ENCODE measurements around the gene USF1.

Gene USF1

DNA sequence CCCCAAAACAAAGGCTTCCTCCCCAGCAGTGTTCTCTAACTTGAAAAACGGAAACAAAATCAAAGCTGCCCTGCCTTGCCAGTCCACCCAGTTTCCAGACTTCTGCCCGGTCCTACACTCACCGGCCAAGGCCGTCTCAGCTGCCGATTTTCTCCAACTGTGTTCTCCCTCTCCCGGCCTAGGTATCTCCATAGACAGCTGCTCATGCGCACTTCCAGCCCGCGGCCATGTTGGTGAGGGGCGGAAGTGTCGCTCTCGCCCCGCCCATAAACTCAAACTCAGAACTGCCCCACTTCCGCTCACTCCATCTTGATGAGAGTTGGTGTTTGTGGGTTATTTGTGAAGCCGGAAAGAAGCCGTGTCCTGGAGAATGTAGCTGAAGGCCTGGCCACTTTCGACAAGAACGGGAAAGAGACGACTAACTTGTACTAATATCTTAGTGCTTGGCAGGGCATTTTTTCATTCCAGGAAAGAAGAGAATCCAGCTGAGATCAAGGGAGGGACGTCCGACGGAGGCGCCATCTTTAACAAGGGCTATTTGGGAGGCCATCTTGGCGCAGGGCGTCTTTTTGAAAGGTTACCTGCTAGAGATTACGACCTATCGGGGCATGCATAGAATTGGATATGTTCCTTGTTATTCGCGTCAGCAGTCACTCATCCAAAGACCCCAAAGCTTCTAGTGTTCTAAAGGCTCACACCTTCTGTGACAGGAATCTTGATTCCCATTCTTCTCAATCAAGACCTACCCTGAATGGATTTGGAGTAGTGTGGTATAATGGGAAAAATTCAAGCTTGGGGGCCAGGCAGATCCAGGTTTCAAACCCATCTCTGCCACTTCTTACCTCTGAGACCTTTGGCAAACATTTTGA, at the start of gene USF1:
Gene USF1 (minus strand): TSS at position 242 of the 869 bp plus-strand sequence. CDS start 2,702 bp downstream, outside the sequence.
- Mint-ChIP-seq H3K27ac (peak within 1 kb of the TSS; percentile 98), H3K4me3 (peak within 1 kb of the TSS; percentile 93), H3K9me3 (ENCODE audit: low read depth) (no peaks in the 10 kb centered on the region), H3K4me1 (ENCODE audit: low read depth) (peaks cover 43% of the 10 kb centered on the region), H3K36me3 (peaks cover 7% of the 10 kb centered on the region), H3K27me3 (no peaks in the 10 kb centered on the region)

GRCh38 chr1:161095230-161095629, 49.5 kb upstream of the USF1 start:
- Mint-ChIP-seq H3K36me3 (no peaks in the 10 kb centered on the region), H3K27me3 (no peaks in the 10 kb centered on the region), H3K27ac (peak overlapping the region; percentile 3), H3K9me3 (ENCODE audit: low read depth) (no peaks in the 10 kb centered on the region), H3K4me1 (ENCODE audit: low read depth) (peaks cover 65% of the 10 kb centered on the region), H3K4me3 (no peak overlapping the region)

- Mint-ChIP-seq H3K4me1 (ENCODE audit: low read depth) (peaks cover 67% of the 10 kb centered on the region), H3K4me3 (no peak overlapping the region), H3K27me3 (no peaks in the 10 kb centered on the region), H3K9me3 (ENCODE audit: low read depth) (no peaks in the 10 kb centered on the region), H3K36me3 (no peaks in the 10 kb centered on the region), H3K27ac (no peak overlapping the region)
Measured at GRCh38 chr1:161094481-161094880, 48.7 kb upstream of the USF1 start.

- Mint-ChIP-seq H3K36me3 (no peaks in the 10 kb centered on the region), H3K27me3 (no peaks in the 10 kb centered on the region), H3K27ac (peak overlapping the region; percentile 29), H3K4me3 (peak overlapping the region; percentile 3), H3K4me1 (ENCODE audit: low read depth) (peaks cover 55% of the 10 kb centered on the region), H3K9me3 (ENCODE audit: low read depth) (no peaks in the 10 kb centered on the region)
Measured at GRCh38 chr1:161092621-161093028, 46.8 kb upstream of the USF1 start.

GRCh38 chr1:161091796-161092507, 46.2 kb upstream of the USF1 start:
- H3K27me3 Mint-ChIP-seq: no peaks in the 10 kb centered on the region
- peaks cover 48% of the 10 kb centered on the region for H3K4me1 Mint-ChIP-seq (ENCODE audit: low read depth)

DNA sequence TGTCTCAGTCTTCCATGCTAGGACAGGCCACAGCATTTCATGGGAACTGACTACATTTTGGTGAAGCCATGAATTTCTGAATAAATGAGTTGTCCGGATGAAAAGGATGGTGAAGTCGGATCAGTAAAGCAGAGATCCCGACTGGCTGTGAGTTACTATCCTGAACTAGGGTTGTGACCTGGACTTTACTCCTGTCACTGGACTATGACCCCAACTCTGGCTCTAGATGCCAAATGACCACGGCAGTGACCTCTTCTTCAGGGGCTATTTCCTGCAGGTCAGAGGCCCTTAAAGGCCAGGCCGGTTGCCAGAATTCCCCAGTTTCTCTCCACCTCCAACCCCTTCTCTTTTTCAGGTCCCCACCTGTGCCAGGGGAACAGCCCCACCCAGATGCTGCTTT, 45.3 kb upstream of the USF1 start:
- Mint-ChIP-seq H3K27me3 (no peaks in the 10 kb centered on the region), H3K4me1 (ENCODE audit: low read depth) (peaks cover 41% of the 10 kb centered on the region), H3K4me3 (no peak overlapping the region), H3K36me3 (no peaks in the 10 kb centered on the region), H3K9me3 (ENCODE audit: low read depth) (no peaks in the 10 kb centered on the region), H3K27ac (no peak overlapping the region)

More at GRCh38 chr1:161091796-161092507, 46.2 kb upstream of the USF1 start:
- H3K9me3 Mint-ChIP-seq (ENCODE audit: low read depth): no peaks in the 10 kb centered on the region
- H3K27ac Mint-ChIP-seq: peak overlapping the region; percentile 29
- peak overlapping the region; percentile 35 for H3K4me3 Mint-ChIP-seq
- no peaks in the 10 kb centered on the region for H3K36me3 Mint-ChIP-seq

DNA sequence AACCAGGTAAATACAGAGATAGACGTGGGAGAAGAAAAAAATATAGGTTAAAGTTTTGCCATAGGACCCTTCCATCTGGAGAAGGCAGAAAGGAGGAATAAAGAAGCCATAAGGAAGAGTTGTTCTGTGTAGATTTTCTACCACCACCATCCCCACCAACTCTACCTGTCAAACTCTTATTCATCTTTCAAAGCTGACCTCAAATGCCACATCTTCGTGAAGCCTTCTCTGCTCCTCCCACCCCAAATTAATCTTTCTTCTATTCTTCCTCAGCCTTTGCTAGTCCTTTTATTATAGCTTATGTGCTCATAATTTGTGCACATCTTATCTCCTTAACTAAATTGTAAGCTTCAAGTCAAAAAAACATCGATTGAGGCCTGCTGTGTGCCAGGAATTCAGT, 44.8 kb upstream of the USF1 start:
- Mint-ChIP-seq H3K36me3 (no peaks in the 10 kb centered on the region), H3K27me3 (no peaks in the 10 kb centered on the region), H3K9me3 (ENCODE audit: low read depth) (no peaks in the 10 kb centered on the region), H3K4me3 (no peak overlapping the region), H3K27ac (peak overlapping the region; percentile 11), H3K4me1 (ENCODE audit: low read depth) (peaks cover 40% of the 10 kb centered on the region)

DNA sequence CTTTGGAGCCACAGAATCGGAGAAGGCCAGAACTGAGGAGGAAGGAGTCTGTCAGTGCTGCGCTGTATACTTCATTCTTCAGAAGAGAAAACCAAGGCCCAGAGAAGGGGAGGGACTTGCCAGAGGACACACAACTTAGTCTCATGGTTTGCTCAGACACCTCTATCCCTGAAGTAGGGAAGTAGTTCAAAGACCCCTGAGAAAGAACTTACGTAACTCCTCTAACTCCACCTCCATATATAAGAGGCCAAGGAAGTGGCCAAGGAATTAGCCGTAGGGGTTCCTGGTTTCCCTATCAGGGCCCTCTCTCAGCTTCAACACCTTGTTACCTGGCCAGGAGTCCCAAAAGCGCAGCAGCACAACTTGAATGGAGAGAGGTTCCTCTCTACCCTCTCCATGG, 44.2 kb upstream of the USF1 start:
- H3K9me3 Mint-ChIP-seq (ENCODE audit: low read depth): no peaks in the 10 kb centered on the region
- peaks cover 38% of the 10 kb centered on the region for H3K4me1 Mint-ChIP-seq (ENCODE audit: low read depth)
- no peaks in the 10 kb centered on the region for H3K27me3 Mint-ChIP-seq
- peak overlapping the region; percentile 11 for H3K27ac Mint-ChIP-seq
- no peak overlapping the region for H3K4me3 Mint-ChIP-seq
- H3K36me3 Mint-ChIP-seq: no peaks in the 10 kb centered on the region

- H3K4me3 Mint-ChIP-seq: no peak within 1 kb of the TSS
- no peaks in the 10 kb centered on the region for H3K27me3 Mint-ChIP-seq
- H3K9me3 Mint-ChIP-seq (ENCODE audit: low read depth): no peaks in the 10 kb centered on the region
- no peaks in the 10 kb centered on the region for H3K36me3 Mint-ChIP-seq
- H3K27ac Mint-ChIP-seq: peak within 1 kb of the TSS; percentile 11
- peaks cover 36% of the 10 kb centered on the region for H3K4me1 Mint-ChIP-seq (ENCODE audit: low read depth)
Measured at GRCh38 chr1:161089251-161089924, 43.6 kb upstream of the USF1 start, which contains the start of gene NECTIN4. TSS of gene NECTIN4 (minus strand) at chr1:161089558. CDS start at chr1:161089296, 262 bp downstream.

DNA sequence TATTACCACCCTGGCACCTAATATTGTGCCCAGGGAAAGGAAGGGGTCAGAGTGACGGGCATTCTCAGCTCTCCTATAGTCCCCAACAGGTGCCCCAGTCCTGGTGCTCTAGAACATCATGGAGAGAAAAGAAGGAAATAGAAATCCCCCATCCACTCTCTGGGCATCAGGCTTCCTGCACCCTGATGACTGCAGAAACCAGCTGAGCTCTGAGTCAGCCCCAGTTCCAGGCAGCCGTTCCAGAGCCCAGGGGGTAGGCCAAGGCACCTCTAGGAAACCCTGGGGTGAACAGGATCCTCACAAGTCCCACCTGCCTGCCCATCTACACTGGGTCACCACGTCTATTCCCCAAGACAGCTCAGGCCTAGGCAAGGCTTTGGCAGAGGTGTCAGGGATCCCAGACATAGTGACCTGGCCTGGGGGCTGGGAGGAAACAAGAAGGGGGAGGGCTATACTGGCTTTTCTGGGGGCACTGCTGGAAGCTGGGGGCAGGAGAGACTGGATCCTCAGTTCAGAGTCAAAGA, 42.9 kb upstream of the USF1 start:
- Mint-ChIP-seq H3K9me3 (ENCODE audit: low read depth) (no peaks in the 10 kb centered on the region), H3K36me3 (no peaks in the 10 kb centered on the region), H3K4me1 (ENCODE audit: low read depth) (peaks cover 33% of the 10 kb centered on the region), H3K27ac (no peak overlapping the region), H3K4me3 (no peak overlapping the region), H3K27me3 (no peaks in the 10 kb centered on the region)

GRCh38 chr1:161086457-161086856, 40.7 kb upstream of the USF1 start:
- Mint-ChIP-seq H3K36me3 (no peaks in the 10 kb centered on the region), H3K9me3 (ENCODE audit: low read depth) (no peaks in the 10 kb centered on the region), H3K27ac (no peak overlapping the region), H3K4me3 (no peak overlapping the region), H3K4me1 (ENCODE audit: low read depth) (peaks cover 12% of the 10 kb centered on the region), H3K27me3 (no peaks in the 10 kb centered on the region)

GRCh38 chr1:161085165-161085564, 39.4 kb upstream of the USF1 start:
- Mint-ChIP-seq H3K4me1 (ENCODE audit: low read depth) (peaks cover 1% of the 10 kb centered on the region), H3K9me3 (ENCODE audit: low read depth) (no peaks in the 10 kb centered on the region), H3K27ac (no peak overlapping the region), H3K27me3 (no peaks in the 10 kb centered on the region), H3K4me3 (no peak overlapping the region), H3K36me3 (no peaks in the 10 kb centered on the region)

DNA sequence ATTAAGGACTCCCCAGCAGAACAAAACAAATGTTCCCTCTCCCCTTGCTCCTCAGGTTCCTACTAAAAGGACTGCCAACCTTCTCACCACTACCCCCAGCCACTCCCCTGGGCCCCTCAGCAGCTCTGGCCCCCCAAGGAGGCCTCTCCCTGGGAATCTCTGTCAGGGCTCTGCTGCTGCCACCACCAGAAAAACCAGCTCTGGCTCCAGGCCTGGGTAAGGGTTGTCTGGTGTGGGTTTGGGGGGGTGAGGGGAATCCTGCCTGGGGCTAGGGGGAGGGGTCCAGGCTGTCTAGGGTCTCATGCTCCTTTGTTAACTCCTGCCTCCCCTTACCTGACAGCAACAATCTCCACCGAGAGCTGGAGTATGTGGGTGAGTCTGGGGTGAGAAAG, 38.8 kb upstream of the USF1 start:
- Mint-ChIP-seq H3K36me3 (no peaks in the 10 kb centered on the region), H3K9me3 (ENCODE audit: low read depth) (no peaks in the 10 kb centered on the region), H3K27ac (no peak overlapping the region), H3K27me3 (no peaks in the 10 kb centered on the region), H3K4me3 (no peak overlapping the region), H3K4me1 (ENCODE audit: low read depth) (no peaks in the 10 kb centered on the region)

DNA sequence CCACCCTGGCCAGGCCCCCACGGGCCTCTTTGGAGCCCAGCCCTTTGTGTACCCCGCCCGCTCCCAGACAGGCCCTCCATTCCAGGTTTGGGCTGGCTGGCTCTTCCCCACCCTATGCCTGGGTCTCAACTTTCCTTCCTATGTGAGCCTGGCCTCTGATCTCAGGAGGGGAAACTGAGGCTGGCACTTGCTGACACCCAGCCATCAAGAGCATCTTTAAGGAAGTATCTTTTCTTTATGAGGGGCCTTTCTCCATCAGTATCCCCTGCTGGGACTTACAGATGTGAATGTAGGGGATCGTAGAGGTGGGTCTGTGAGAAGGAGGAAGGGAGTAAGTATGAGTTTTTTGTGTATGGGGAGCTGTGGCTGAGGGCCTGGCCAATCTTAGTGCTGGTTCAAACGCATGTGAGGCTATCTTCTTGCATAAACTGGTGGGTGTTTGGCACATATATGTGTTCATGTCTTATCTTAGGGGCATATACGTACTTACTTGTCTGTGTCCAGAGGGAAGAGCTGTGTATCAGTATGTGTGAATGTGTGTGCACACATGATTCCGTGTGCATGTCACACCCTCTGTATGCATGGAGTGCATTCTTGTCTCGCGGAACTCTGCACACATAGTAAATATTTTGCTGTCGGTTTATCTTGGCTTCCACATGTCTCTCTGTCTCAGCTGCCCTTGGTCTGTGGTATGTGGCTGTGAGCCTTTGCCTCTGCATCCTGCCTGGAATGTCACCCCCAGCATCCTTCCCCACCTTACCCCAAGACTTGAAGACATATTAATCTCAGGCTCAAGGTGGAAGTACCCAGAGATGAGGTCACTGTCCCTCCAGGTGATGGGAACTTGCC, 38.2 kb upstream of the USF1 start:
- Mint-ChIP-seq H3K27ac (no peak overlapping the region), H3K4me1 (ENCODE audit: low read depth) (no peaks in the 10 kb centered on the region), H3K9me3 (ENCODE audit: low read depth) (no peaks in the 10 kb centered on the region), H3K27me3 (no peaks in the 10 kb centered on the region), H3K36me3 (no peaks in the 10 kb centered on the region), H3K4me3 (no peak overlapping the region)

Data from activated naive CD8-positive, alpha-beta T cell (primary cell).